Measurements from ENCODE around the gene ABR. TPM values are rescaled to one million over a fixed set of nuclear protein-coding genes. Genes with fewer than 3 reads are reported as not detected.

Gene ABR
- total and polyA plus RNA-seq, 2 of the 13 experiments (the other 11 are each of a cell fraction or from before 2014, with no cell fraction given) = 12.4 to 40.4 TPM

GRCh38 chr17:1171953-1172352, 7.8 kb downstream of the ABR start:
- Histone ChIP-seq H3K4me2 (ENCODE audit: low read depth, low read length) (no peak overlapping the region), H3K36me3 (replicated peaks in 1 of 2; ENCODE audit: control insufficient read depth in 1 of 2, insufficient read depth in 2 of 2, low read length in 2 of 2) (no peaks in the 10 kb centered on the region), H3K27me3 (ENCODE audit: control insufficient read depth in 1 of 2, insufficient read depth in 2 of 2, low read length in 2 of 2) (peaks cover 11 to 71% of the 10 kb centered on the region in 2 experiments), H2AFZ (ENCODE audit: low read length) (no peak overlapping the region), H3K4me3 (replicated peaks in 1 of 3; ENCODE audit: insufficient read depth in 1 of 3, low read depth in 2 of 3, low read length in 3 of 3) (no peak overlapping the region), H3K4me1 (ENCODE audit: insufficient read depth, low read length) (no peaks in the 10 kb centered on the region), H3K27ac (ENCODE audit: extremely low read length, insufficient read depth, low read length) (no peak overlapping the region), H3K9ac (ENCODE audit: insufficient read depth, low read depth, low read length) (no peak overlapping the region), H3K9me3 (ENCODE audit: low read length) (no peaks in the 10 kb centered on the region), H3K79me2 (ENCODE audit: insufficient read depth, low read length) (no peaks in the 10 kb centered on the region), H4K20me1 (ENCODE audit: insufficient read depth, low read length) (no peaks in the 10 kb centered on the region)
- ChIA-PET CTCF (ENCODE audit: low intra/inter-chr PET ratio, low total read pairs) (no interaction called here), POLR2A (no interaction called here)
- DNase-seq (ENCODE audit: low spot score) (no peak), FAIRE-seq (no peak), ATAC-seq (no peak)
- TF ChIP-seq MAFG (CRISPR knock-in tag; IDR thresholded peaks at IDR 0.05) = no peak
- no TSS peak for BruUV-seq (replicated peaks)
- intact Hi-C loops (cut with micrococcal nuclease; ENCODE audit: unreplicated experiment) (no loop called here), in situ Hi-C loops (cut with HindIII; ENCODE audit: extremely low pct_ligation_motif_present, low pct_unique_long_range_greater_than_20kb) (no loop called here)
- WGBS (ENCODE audit: low lambda C conversion rate) = 10% methylated on average over 11 of the region's 11 CpGs

- in situ Hi-C loops (cut with HindIII; ENCODE audit: extremely low pct_ligation_motif_present, low pct_unique_long_range_greater_than_20kb) = no loop called here
- no peaks in the 10 kb centered on the region for H3K4me1 ChIP-seq (ENCODE audit: insufficient read depth, low read length)
- DNase-seq (ENCODE audit: low spot score) (no peak), FAIRE-seq (no peak), ATAC-seq (no peak)
- no peak overlapping the region for H3K27ac ChIP-seq (ENCODE audit: extremely low read length, insufficient read depth, low read length)
- TF ChIP-seq HOMEZ (CRISPR knock-in tag; IDR thresholded peaks at IDR 0.05; ENCODE audit: low read depth) (no peak), TEAD3 (CRISPR knock-in tag; optimal IDR thresholded peaks at IDR 0.05; ENCODE audit: borderline replicate concordance) (no peak), ZNF510 (CRISPR knock-in tag; IDR thresholded peaks at IDR 0.05; ENCODE audit: low read depth) (no peak), ZNF326 (CRISPR knock-in tag; IDR thresholded peaks at IDR 0.05; ENCODE audit: borderline replicate concordance) (no peak), E2F1 (CRISPR knock-in tag; IDR thresholded peaks at IDR 0.05) (no peak), HNF4A (CRISPR knock-in tag; IDR thresholded peaks at IDR 0.05) (no peak), CTCF (CRISPR knock-in tag; IDR thresholded peaks at IDR 0.05) (no peak)
- H3K9me3 ChIP-seq (ENCODE audit: low read length) = no peaks in the 10 kb centered on the region
- no TSS peak for BruUV-seq (replicated peaks)
- ChIA-PET CTCF (ENCODE audit: low intra/inter-chr PET ratio, low total read pairs) (no interaction called here), POLR2A (no interaction called here)
- H3K9ac ChIP-seq (ENCODE audit: insufficient read depth, low read depth, low read length) = no peak overlapping the region
- no peak overlapping the region for H3K4me3 ChIP-seq (replicated peaks in 1 of 3; ENCODE audit: insufficient read depth in 1 of 3, low read depth in 2 of 3, low read length in 3 of 3)
- intact Hi-C loops (cut with micrococcal nuclease; ENCODE audit: unreplicated experiment) = no loop called here
- peaks cover 11 to 70% of the 10 kb centered on the region in 2 experiments; a peak in 4 of 5 replicates for H3K27me3 ChIP-seq (ENCODE audit: control insufficient read depth in 1 of 2, insufficient read depth in 2 of 2, low read length in 2 of 2)
- no peaks in the 10 kb centered on the region for H3K36me3 ChIP-seq (replicated peaks in 1 of 2; ENCODE audit: control insufficient read depth in 1 of 2, insufficient read depth in 2 of 2, low read length in 2 of 2)
- no peak overlapping the region for H3K4me2 ChIP-seq (ENCODE audit: low read depth, low read length)
- no peak overlapping the region for H2AFZ ChIP-seq (ENCODE audit: low read length)
- WGBS (ENCODE audit: low lambda C conversion rate) = 38% methylated on average over 7 of the region's 11 CpGs
- no peaks in the 10 kb centered on the region for H3K79me2 ChIP-seq (ENCODE audit: insufficient read depth, low read length)
- no peaks in the 10 kb centered on the region for H4K20me1 ChIP-seq (ENCODE audit: insufficient read depth, low read length)
Measured at GRCh38 chr17:1170739-1171138, 9.0 kb downstream of the ABR start.
